Measurements from ENCODE around the gene STK32B. TPM values are rescaled to one million over a fixed set of nuclear protein-coding genes. Genes with fewer than 3 reads are reported as not detected.

The STK32B gene
- total RNA-seq, 3 donors from 2014 or later = 2.2 to 5.0 (median 4.6) TPM

DNA sequence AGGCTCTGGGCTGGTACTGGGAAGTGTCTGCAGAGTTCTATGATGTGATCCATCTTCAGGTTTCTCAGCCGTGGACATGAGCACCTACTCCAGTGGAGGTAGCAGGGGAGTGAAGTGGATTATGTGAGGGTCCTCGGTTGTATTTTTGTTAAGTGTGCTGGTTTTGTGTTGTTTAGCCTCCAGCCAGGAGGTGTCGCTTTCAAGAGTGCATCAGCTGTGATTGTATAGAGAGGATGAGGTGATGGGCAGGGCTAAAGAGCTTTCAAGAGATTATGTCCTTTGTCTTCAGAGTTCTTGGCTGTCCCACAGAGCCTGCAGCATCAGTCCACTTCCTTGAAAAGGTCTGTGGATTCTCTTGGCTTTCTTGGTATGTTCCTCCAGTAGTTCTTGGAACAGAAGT is 256.6 kb downstream of the STK32B start:
- intact Hi-C loops (cut with DNase I; ENCODE audit: low total_unique reads) = no loop called here
- H3K4me1 ChIP-seq = no peaks in the 10 kb centered on the region
- no peaks in the 10 kb centered on the region for H3K36me3 ChIP-seq
- no peaks in the 10 kb centered on the region for H3K27me3 ChIP-seq
- no peaks in the 10 kb centered on the region for H3K9me3 ChIP-seq
- TF ChIP-seq, protein P1, sequence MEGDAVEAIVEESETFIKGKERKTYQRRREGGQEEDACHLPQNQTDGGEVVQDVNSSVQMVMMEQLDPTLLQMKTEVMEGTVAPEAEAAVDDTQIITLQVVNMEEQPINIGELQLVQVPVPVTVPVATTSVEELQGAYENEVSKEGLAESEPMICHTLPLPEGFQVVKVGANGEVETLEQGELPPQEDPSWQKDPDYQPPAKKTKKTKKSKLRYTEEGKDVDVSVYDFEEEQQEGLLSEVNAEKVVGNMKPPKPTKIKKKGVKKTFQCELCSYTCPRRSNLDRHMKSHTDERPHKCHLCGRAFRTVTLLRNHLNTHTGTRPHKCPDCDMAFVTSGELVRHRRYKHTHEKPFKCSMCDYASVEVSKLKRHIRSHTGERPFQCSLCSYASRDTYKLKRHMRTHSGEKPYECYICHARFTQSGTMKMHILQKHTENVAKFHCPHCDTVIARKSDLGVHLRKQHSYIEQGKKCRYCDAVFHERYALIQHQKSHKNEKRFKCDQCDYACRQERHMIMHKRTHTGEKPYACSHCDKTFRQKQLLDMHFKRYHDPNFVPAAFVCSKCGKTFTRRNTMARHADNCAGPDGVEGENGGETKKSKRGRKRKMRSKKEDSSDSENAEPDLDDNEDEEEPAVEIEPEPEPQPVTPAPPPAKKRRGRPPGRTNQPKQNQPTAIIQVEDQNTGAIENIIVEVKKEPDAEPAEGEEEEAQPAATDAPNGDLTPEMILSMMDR (IDR thresholded peaks at IDR 0.05) = no peak
- TF ChIP-seq POLR2AphosphoS5 (IDR thresholded peaks at IDR 0.05) (no peak), POLR2A (IDR thresholded peaks at IDR 0.05) (no peak)
- no peak overlapping the region for H3K4me3 ChIP-seq
- H3K27ac ChIP-seq = no peak overlapping the region
- DNase-seq (ENCODE audit: low spot score in 2 of 2) = no peak

DNA sequence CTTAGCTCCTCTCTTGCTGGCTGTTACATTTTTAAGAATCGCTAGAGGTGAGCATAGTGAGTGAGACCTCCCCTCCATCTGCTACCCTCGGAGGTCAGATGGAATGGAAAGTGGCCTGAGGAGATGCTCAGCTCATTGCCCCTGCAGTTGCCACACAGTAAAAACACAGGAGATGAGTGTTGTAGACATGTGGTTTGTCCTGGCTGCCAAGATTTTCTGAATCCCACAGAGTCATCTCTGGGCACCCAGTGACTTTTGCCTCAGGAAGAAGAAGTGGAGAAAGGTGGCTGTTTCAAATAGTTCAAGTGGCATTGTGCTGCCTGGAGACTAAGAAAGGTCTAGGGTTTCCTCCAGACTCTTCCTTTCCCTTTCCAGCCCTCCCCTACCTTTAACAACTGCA is 271.0 kb downstream of the STK32B start:
- Histone ChIP-seq H3K4me3 (no peak overlapping the region), H3K4me1 (no peaks in the 10 kb centered on the region), H3K9me3 (peaks cover 3 to 17% of the 10 kb centered on the region in 2 donors), H3K36me3 (no peaks in the 10 kb centered on the region), H3K27me3 (no peaks in the 10 kb centered on the region), H3K27ac (no peak overlapping the region)
- DNase-seq (ENCODE audit: low spot score in 2 of 2) = no peak
- TF ChIP-seq POLR2A (IDR thresholded peaks at IDR 0.05) = no peak
- TF ChIP-seq, protein P1 (IDR thresholded peaks at IDR 0.05) = no peak
- TF ChIP-seq POLR2AphosphoS5 (IDR thresholded peaks at IDR 0.05) = no peak
- intact Hi-C loops (cut with DNase I; ENCODE audit: low total_unique reads) = no loop called here

DNA sequence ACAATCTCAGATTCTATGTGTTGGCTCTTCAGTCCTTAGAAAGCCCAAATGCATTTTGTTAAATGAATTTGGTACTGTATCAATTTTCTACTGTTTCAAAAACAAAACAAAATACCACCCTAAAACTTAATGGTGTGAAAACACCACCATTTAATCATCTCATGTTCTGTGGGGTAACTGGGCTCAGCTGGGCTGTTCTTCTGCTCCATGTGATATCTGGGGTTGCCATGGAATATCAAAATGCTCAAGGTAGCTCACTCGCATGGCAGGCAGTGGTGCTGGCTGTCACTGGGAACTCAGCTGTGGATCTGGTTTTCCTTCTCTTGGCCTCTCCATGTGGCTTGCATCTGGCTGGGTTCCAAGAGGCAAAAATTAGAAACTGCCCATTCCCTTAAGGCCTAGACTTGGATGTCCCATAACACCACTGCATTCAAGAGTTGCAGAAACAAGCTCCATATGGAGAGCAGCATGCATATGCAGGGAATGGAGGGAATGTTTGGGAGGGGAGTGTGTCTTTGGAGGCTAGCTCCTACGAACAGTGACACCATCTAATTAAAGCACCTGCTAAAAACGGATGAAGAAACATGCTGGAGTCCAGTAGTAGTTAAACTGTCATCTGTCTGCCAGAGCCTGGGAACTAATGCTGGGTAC is 279.2 kb downstream of the STK32B start:
- Histone ChIP-seq H3K9me3 (peaks cover 12 to 16% of the 10 kb centered on the region in 2 donors), H3K27me3 (no peaks in the 10 kb centered on the region), H3K27ac (no peak overlapping the region), H3K4me1 (no peaks in the 10 kb centered on the region), H3K4me3 (no peak overlapping the region), H3K36me3 (no peaks in the 10 kb centered on the region)
- TF ChIP-seq POLR2A (IDR thresholded peaks at IDR 0.05) (no peak), POLR2AphosphoS5 (IDR thresholded peaks at IDR 0.05) (no peak)
- TF ChIP-seq, protein P1 (IDR thresholded peaks at IDR 0.05) = no peak
- intact Hi-C loops (cut with DNase I; ENCODE audit: low total_unique reads) = no loop called here
- no peak for DNase-seq (ENCODE audit: low spot score in 2 of 2)

DNA sequence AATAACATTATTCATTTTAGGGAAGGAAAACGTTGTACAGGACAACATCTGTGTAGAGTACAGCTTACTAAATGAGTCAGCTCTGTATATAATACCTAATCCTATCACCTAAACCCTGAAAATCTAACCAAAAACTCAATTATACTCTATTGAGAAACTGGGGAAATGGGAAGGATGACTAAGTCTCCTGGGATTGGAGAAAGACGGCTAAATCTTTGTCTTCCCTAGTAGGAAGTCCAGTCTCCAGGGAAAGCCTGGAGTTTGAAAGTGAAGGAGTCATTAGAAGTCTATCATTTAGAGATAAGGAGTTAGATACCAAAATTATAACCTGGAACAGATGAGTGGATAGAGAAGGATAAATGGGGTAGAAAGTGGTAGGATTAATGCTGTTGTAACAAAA is 286.5 kb downstream of the STK32B start:
- no peak overlapping the region for H3K4me3 ChIP-seq
- TF ChIP-seq POLR2AphosphoS5 (IDR thresholded peaks at IDR 0.05) = no peak
- TF ChIP-seq, protein P1 (IDR thresholded peaks at IDR 0.05) = no peak
- H3K27me3 ChIP-seq = no peaks in the 10 kb centered on the region

DNA sequence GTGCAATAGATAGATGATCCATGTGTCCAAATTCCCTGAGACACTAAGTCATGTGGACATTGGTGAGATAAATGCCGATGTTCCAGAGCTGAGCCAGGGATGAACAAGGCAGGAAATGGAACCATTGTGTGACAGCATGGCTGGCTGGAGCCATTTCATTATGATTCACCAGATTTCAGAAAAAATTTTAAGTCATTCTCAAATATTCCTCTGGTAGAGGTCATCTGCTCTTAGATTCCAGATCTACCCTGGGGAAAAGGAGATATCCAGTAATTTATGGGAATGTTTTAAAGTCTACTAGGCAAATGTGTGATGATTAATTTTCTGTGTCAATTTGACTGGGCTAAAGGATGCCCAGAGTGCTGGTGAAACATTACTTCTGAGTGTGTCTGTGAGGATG is 287.3 kb downstream of the STK32B start:
- Histone ChIP-seq H3K27me3 (no peaks in the 10 kb centered on the region), H3K4me1 (no peaks in the 10 kb centered on the region), H3K4me3 (no peak overlapping the region), H3K27ac (no peak overlapping the region), H3K36me3 (no peaks in the 10 kb centered on the region), H3K9me3 (no peaks in the 10 kb centered on the region)
- DNase-seq (ENCODE audit: low spot score in 2 of 2) = no peak
- intact Hi-C loops (cut with DNase I; ENCODE audit: low total_unique reads) = no loop called here
- TF ChIP-seq POLR2A (IDR thresholded peaks at IDR 0.05) (no peak), POLR2AphosphoS5 (IDR thresholded peaks at IDR 0.05) (no peak)
- TF ChIP-seq, protein P1 (IDR thresholded peaks at IDR 0.05) = no peak

More for the DNA sequence above, 286.5 kb downstream of the STK32B start:
- Histone ChIP-seq H3K4me1 (no peaks in the 10 kb centered on the region), H3K9me3 (no peaks in the 10 kb centered on the region), H3K27ac (no peak overlapping the region), H3K36me3 (no peaks in the 10 kb centered on the region)
- intact Hi-C loops (cut with DNase I; ENCODE audit: low total_unique reads) = no loop called here
- DNase-seq (ENCODE audit: low spot score in 2 of 2) = no peak
